Stomach (tissue), 4 donors: ENCODE data around the gene MFF.

Experiments used
- EP300 ChIP-seq: sonication (generic); formaldehyde crosslinking; IDR thresholded peaks from one replicate; pipeline ENCODE4 v1.6.1; 2017; ENCODE audit warnings: antibody characterized with exemption
- POLR2AphosphoS5 ChIP-seq, 3 donors: sonication (generic); formaldehyde crosslinking; IDR thresholded peaks; one replicate each; pipeline ENCODE4 v1.6.1; 2016; ENCODE audit warnings: antibody characterized with exemption in 3 of 3
- TF ChIP-seq, protein P1 (sequence below), 7 experiments: fragments of 450-650 bp in 4 of 7; fragments of 200-600 bp in 3 of 7; sonication (generic) in 3 of 7; IDR thresholded peaks; one replicate each; pipeline ENCODE4 v1.5.1; 2016 to 2019; ENCODE audit warnings: antibody characterized with exemption in 7 of 7, control low read depth in 2 of 7, mild to moderate bottlenecking in 1 of 7

DNA sequence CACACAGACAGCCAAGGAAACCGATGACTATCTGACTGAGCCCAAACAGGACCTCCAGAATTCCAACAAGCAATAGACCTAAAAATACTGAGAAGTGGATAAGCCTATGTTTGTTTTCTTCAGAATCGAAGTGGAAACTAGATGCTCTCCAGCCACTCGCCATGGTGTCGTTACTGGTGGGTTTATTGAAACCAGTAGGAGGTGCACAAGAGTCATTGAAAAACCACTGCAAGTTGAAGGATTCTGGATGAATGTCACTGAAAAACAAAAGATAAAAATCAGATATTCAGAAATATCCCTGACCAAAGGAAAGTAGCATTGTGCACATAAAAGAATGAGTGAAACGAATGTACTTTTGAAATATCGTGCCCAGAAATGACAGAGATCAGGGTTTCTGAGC, 38.7 kb downstream of the MFF start:
- TF ChIP-seq, protein P1, sequence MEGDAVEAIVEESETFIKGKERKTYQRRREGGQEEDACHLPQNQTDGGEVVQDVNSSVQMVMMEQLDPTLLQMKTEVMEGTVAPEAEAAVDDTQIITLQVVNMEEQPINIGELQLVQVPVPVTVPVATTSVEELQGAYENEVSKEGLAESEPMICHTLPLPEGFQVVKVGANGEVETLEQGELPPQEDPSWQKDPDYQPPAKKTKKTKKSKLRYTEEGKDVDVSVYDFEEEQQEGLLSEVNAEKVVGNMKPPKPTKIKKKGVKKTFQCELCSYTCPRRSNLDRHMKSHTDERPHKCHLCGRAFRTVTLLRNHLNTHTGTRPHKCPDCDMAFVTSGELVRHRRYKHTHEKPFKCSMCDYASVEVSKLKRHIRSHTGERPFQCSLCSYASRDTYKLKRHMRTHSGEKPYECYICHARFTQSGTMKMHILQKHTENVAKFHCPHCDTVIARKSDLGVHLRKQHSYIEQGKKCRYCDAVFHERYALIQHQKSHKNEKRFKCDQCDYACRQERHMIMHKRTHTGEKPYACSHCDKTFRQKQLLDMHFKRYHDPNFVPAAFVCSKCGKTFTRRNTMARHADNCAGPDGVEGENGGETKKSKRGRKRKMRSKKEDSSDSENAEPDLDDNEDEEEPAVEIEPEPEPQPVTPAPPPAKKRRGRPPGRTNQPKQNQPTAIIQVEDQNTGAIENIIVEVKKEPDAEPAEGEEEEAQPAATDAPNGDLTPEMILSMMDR (IDR thresholded peaks at IDR 0.05), result no peak
- TF ChIP-seq EP300 (no peak), POLR2AphosphoS5 (IDR thresholded peaks at IDR 0.05) (no peak)
